ENCODE measurements around the gene HSD3B7.

HSD3B7 gene

DNA sequence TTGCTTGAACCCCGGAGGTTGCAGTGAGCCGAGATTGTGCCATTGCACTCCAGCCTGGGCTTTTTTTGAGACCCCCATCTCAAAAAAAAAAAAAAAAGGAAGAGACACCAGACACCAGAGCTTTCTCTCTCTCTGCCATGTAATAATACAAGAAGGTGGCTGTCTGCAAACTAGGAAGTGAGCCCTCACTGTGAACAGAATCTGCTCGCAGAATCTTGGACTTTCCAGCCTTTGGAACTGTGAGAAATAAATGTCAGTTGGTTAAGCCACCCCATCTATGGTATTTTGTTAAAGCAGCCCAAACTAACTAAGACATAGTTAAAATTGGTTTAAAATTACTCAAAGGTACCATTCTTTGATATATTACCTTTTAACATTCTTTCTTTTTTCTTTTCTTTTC lies 35.5 kb downstream of the HSD3B7 start (continued):
- TF ChIP-seq, protein P1, sequence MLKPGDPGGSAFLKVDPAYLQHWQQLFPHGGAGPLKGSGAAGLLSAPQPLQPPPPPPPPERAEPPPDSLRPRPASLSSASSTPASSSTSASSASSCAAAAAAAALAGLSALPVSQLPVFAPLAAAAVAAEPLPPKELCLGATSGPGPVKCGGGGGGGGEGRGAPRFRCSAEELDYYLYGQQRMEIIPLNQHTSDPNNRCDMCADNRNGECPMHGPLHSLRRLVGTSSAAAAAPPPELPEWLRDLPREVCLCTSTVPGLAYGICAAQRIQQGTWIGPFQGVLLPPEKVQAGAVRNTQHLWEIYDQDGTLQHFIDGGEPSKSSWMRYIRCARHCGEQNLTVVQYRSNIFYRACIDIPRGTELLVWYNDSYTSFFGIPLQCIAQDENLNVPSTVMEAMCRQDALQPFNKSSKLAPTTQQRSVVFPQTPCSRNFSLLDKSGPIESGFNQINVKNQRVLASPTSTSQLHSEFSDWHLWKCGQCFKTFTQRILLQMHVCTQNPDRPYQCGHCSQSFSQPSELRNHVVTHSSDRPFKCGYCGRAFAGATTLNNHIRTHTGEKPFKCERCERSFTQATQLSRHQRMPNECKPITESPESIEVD (tag by site-specific recombination; IDR thresholded peaks at IDR 0.05): no peak
- no peak for TF ChIP-seq ZNF830 (tag by site-specific recombination; IDR thresholded peaks at IDR 0.05; ENCODE audit: low read depth)
- TF ChIP-seq, protein P2, sequence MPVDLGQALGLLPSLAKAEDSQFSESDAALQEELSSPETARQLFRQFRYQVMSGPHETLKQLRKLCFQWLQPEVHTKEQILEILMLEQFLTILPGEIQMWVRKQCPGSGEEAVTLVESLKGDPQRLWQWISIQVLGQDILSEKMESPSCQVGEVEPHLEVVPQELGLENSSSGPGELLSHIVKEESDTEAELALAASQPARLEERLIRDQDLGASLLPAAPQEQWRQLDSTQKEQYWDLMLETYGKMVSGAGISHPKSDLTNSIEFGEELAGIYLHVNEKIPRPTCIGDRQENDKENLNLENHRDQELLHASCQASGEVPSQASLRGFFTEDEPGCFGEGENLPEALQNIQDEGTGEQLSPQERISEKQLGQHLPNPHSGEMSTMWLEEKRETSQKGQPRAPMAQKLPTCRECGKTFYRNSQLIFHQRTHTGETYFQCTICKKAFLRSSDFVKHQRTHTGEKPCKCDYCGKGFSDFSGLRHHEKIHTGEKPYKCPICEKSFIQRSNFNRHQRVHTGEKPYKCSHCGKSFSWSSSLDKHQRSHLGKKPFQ (tag by site-specific recombination; IDR thresholded peaks at IDR 0.05): no peak
- no peak for TF ChIP-seq ZNF660 (tag by site-specific recombination; IDR thresholded peaks at IDR 0.05)

DNA sequence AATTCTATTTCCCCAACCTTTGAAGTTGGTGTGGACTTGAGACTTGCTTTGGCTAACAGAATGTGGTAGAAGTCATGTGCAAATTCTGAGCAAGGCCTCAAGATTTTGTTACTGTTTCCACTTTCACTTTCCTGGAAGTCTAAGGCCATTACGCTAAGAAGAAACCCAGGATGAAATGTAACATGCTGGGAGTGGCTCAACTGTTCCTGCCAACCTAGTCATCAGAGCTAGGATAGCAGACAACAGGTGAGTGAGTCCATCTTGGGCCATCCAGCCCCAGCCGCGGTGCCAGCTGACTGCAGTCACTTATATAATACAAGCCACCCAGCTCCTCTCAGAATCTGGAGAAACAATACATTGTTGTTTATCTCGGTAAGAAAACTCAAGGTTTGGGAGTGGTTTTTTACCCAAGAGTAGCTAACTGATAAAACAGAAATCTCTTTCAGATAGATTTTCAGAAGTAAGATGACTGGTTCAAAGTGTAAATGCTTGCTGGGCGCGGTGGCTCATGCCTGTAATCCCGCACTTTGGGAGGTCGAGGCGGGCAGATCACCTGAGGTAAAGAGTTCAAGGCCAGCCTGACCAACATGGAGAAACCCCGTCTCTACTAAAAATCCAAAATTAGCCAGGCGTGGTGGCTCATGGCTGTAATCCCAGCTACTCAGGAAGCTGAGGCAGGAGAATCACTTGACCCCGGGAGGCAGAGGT lies 37.7 kb downstream of the HSD3B7 start:
- Histone ChIP-seq H3K36me3 (ENCODE audit: control insufficient read depth in 2 of 2, insufficient read depth in 1 of 2, low read length in 2 of 2) (no peaks in the 10 kb centered on the region), H3K4me3 (ENCODE audit: low read depth, low read length) (no peak overlapping the region), H3K9me3 (ENCODE audit: control insufficient read depth, insufficient read depth, low read depth, low read length) (no peaks in the 10 kb centered on the region), H3K4me1 (ENCODE audit: control insufficient read depth, insufficient read depth, low read length) (no peaks in the 10 kb centered on the region), H3K27ac (ENCODE audit: extremely low read depth, low read depth, low read length) (no peak overlapping the region)
- ChIA-PET POLR2A (interaction anchor here (1.0 kb wide), 1 partner anchor 9 kb away, joined by 3 read pairs; no protein-coding TSS in a partner anchor), CTCF (no interaction called here)
- peak; percentile 33; the same call in 1 of the 2 replicates for TF ChIP-seq SCRT2 (tag by site-specific recombination; IDR thresholded peaks at IDR 0.05)
- no peak for TF ChIP-seq ZIC2 (tag by site-specific recombination; IDR thresholded peaks at IDR 0.05)
- TF ChIP-seq ZFP69B (tag by site-specific recombination; IDR thresholded peaks at IDR 0.05): no peak
- TF ChIP-seq ZNF837 (tag by site-specific recombination; IDR thresholded peaks at IDR 0.05): no peak
- no peak for TF ChIP-seq ZNF202 (tag by site-specific recombination; IDR thresholded peaks at IDR 0.05; ENCODE audit: borderline replicate concordance)
- TF ChIP-seq, protein P3, sequence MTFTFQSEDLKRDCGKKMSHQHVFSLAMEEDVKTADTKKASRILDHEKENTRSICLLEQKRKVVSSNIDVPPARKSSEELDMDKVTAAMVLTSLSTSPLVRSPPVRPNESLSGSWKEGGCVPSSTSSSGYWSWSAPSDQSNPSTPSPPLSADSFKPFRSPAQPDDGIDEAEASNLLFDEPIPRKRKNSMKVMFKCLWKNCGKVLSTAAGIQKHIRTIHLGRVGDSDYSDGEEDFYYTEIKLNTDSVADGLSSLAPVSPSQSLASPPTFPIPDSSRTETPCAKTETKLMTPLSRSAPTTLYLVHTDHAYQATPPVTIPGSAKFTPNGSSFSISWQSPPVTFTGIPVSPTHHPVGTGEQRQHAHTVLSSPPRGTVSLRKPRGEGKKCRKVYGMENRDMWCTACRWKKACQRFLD (tag by site-specific recombination; IDR thresholded peaks at IDR 0.05): no peak

DNA sequence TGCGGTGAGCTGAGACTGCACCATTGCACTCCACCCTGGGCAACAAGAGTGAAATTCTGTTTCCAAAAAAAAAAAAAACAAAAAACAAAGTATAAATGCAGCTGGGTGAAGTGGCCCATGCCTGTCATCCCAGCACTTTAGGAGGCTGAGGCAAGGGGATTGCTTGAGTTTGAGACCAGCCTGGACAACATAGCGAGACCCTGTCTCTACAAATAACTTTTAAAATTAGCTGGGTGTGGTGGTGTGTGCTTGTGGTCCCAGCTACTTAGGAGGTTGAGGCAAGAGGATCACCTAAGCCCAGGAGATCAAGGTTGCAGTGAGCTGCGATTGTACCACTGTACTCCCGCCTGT lies 38.2 kb downstream of the HSD3B7 start:
- H3K4me3 ChIP-seq (ENCODE audit: low read depth, low read length): no peak overlapping the region
- no peaks in the 10 kb centered on the region for H3K9me3 ChIP-seq (ENCODE audit: control insufficient read depth, insufficient read depth, low read depth, low read length)
- no peaks in the 10 kb centered on the region for H3K4me1 ChIP-seq (ENCODE audit: control insufficient read depth, insufficient read depth, low read length)
- ChIA-PET POLR2A (interaction anchor here (1.0 kb wide), 1 partner anchor 9 kb away, joined by 3 read pairs; no protein-coding TSS in a partner anchor), CTCF (interaction anchor here (0.8 to 1.0 kb wide), 2 partner anchors 30 to 38 kb away, joined by 4 to 5 read pairs; partner anchors contain the start of gene HSD3B7)
- TF ChIP-seq ZNF341 (tag by site-specific recombination; IDR thresholded peaks at IDR 0.05; ENCODE audit: low read depth): no peak
- TF ChIP-seq ZEB2 (tag by site-specific recombination; IDR thresholded peaks at IDR 0.05): no peak
- TF ChIP-seq, protein P4, sequence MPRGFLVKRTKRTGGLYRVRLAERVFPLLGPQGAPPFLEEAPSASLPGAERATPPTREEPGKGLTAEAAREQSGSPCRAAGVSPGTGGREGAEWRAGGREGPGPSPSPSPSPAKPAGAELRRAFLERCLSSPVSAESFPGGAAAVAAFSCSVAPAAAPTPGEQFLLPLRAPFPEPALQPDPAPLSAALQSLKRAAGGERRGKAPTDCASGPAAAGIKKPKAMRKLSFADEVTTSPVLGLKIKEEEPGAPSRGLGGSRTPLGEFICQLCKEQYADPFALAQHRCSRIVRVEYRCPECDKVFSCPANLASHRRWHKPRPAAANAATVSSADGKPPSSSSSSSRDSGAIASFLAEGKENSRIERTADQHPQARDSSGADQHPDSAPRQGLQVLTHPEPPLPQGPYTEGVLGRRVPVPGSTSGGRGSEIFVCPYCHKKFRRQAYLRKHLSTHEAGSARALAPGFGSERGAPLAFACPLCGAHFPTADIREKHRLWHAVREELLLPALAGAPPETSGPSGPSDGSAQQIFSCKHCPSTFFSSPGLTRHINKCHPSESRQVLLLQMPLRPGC (tag by site-specific recombination; IDR thresholded peaks at IDR 0.05): no peak
- TF ChIP-seq SCRT2 (tag by site-specific recombination; IDR thresholded peaks at IDR 0.05): no peak
- TF ChIP-seq ZBTB8A (tag by site-specific recombination; IDR thresholded peaks at IDR 0.05): no peak
- no peak for TF ChIP-seq ZFHX2 (tag by site-specific recombination; conservative IDR thresholded peaks at IDR 0.05)
- no peak for TF ChIP-seq ZNF37A (tag by site-specific recombination; IDR thresholded peaks at IDR 0.05)
- TF ChIP-seq, protein P5, sequence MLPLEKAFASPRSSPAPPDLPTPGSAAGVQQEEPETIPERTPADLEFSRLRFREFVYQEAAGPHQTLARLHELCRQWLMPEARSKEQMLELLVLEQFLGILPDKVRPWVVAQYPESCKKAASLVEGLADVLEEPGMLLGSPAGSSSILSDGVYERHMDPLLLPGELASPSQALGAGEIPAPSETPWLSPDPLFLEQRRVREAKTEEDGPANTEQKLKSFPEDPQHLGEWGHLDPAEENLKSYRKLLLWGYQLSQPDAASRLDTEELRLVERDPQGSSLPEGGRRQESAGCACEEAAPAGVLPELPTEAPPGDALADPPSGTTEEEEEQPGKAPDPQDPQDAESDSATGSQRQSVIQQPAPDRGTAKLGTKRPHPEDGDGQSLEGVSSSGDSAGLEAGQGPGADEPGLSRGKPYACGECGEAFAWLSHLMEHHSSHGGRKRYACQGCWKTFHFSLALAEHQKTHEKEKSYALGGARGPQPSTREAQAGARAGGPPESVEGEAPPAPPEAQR (tag by site-specific recombination; IDR thresholded peaks at IDR 0.05): no peak
- TF ChIP-seq ZNF394 (tag by site-specific recombination; IDR thresholded peaks at IDR 0.05; ENCODE audit: borderline replicate concordance): no peak
- TF ChIP-seq ZFP41 (tag by site-specific recombination; IDR thresholded peaks at IDR 0.05; ENCODE audit: borderline replicate concordance): no peak
- TF ChIP-seq ZSCAN23 (tag by site-specific recombination; IDR thresholded peaks at IDR 0.05): no peak
- TF ChIP-seq ZNF600 (tag by site-specific recombination; IDR thresholded peaks at IDR 0.05): no peak
- no peak for TF ChIP-seq WT1 (tag by site-specific recombination; IDR thresholded peaks at IDR 0.05)
- no peak for TF ChIP-seq ZNF623 (tag by site-specific recombination; IDR thresholded peaks at IDR 0.05)
- no peak for TF ChIP-seq ZNF843 (tag by site-specific recombination; IDR thresholded peaks at IDR 0.05)
- no peak for TF ChIP-seq FEZF1 (tag by site-specific recombination; IDR thresholded peaks at IDR 0.05)
- no peak for TF ChIP-seq ZNF837 (tag by site-specific recombination; IDR thresholded peaks at IDR 0.05)
- H3K36me3 ChIP-seq (ENCODE audit: control insufficient read depth in 2 of 2, insufficient read depth in 1 of 2, low read length in 2 of 2): no peaks in the 10 kb centered on the region
- no peak overlapping the region for H3K27ac ChIP-seq (ENCODE audit: extremely low read depth, low read depth, low read length)
